IPS-20b (cell line): ENCODE measurements around the gene TGFBI.
"Not testable (repeated sequence)": the region's sequence is repeated elsewhere in the genome, so short reads cannot be mapped to it uniquely, and the experiment has no call there.

ENCODE experiments used
- H3K27ac ChIP-seq: one replicate; pipeline ENCODE4 v1.5.1; 2013; ENCODE audit warnings: low read length
- H3K27me3 ChIP-seq: 2 replicates; pipeline ENCODE4 v1.6.1; 2013; ENCODE audit warnings: mild to moderate bottlenecking, low read length, inconsistent platforms; ENCODE audit not compliant: insufficient read depth
- H3K36me3 ChIP-seq: 2 replicates; pipeline ENCODE4 v1.6.1; 2013; ENCODE audit warnings: low read depth, mild to moderate bottlenecking, inconsistent platforms, low read length, moderate library complexity; ENCODE audit not compliant: insufficient read depth
- H3K4me1 ChIP-seq: 2 replicates; pipeline ENCODE4 v1.6.1; 2013; ENCODE audit warnings: mild to moderate bottlenecking, control low read depth, inconsistent platforms, low read length, moderate library complexity; ENCODE audit not compliant: insufficient read depth
- H3K4me3 ChIP-seq: 2 replicates; pipeline ENCODE4 v1.5.1; 2013; ENCODE audit warnings: mild to moderate bottlenecking, low read length, inconsistent platforms
- H3K9ac ChIP-seq: 2 replicates; pipeline ENCODE4 v1.6.1; 2013; ENCODE audit warnings: low read depth, mild to moderate bottlenecking, inconsistent platforms, low read length, moderate library complexity
- H3K9me3 ChIP-seq: 2 replicates; pipeline ENCODE4 v1.6.1; 2013; ENCODE audit warnings: mild to moderate bottlenecking, low read depth, low read length, inconsistent platforms; ENCODE audit not compliant: insufficient read depth

Gene TGFBI

GRCh38 chr5:136040746-136041415 is 12.1 kb downstream of the TGFBI start:
- Histone ChIP-seq H3K4me3 (no peak overlapping the region), H3K9ac (no peak overlapping the region), H3K36me3 (no peaks in the 10 kb centered on the region), H3K9me3 (no peaks in the 10 kb centered on the region; the same call in 1 of the 2 replicates), H3K27me3 (peaks cover 10% of the 10 kb centered on the region), H3K27ac (no peak overlapping the region), H3K4me1 (no peaks in the 10 kb centered on the region)

DNA sequence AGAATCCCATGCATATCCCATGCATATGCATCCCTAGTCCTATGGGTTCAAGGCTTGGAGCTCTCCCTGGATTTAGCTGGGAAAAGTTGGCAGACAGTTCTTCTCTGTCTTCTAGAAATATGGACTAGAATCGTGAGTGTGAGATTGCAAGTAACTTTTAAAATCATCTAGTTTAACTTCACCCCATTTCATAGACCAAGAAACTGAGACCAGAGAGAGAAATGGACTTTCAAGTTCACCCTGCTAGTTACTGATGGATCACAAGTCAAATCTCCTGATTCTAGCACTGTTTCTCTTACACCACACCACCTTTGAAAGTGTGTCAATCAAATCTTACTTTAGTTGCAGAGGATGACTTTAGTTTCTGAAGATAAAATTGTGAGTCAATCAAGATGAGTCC is 13.4 kb downstream of the TGFBI start:
- no peak overlapping the region for H3K27ac ChIP-seq
- H3K36me3 ChIP-seq = no peaks in the 10 kb centered on the region
- H3K4me1 ChIP-seq = no peaks in the 10 kb centered on the region
- H3K9me3 ChIP-seq = no peaks in the 10 kb centered on the region; the same call in 1 of the 2 replicates
- no peak overlapping the region for H3K9ac ChIP-seq
- peaks cover 10% of the 10 kb centered on the region for H3K27me3 ChIP-seq
- no peak overlapping the region for H3K4me3 ChIP-seq

- no peaks in the 10 kb centered on the region for H3K4me1 ChIP-seq
- H3K4me3 ChIP-seq = no peak overlapping the region
- peaks cover 10% of the 10 kb centered on the region for H3K27me3 ChIP-seq
- H3K9ac ChIP-seq = no peak overlapping the region
- no peaks in the 10 kb centered on the region; the same call in 1 of the 2 replicates for H3K9me3 ChIP-seq
- no peak overlapping the region for H3K27ac ChIP-seq
- no peaks in the 10 kb centered on the region for H3K36me3 ChIP-seq
These were observed 13.9 kb downstream of the TGFBI start for GRCh38 chr5:136042665-136043121.

DNA sequence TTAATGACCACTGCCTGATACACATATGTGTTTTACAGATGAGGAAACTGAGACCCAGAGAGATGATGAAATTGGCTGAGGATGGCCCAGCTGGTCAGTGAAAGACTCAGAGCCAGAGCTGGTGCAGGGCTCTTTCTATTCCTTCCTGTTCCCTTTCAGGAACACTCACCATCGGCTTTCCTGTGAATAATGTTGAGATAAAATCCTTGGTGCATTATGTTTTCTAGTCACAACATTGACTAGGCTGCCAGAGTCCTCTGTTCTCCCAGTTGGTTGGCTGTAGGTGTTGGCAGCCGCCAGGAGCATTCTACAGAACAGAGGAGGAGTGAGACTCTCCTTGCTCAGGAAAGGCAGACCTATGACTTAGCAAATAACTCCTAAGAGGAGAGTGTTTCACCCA is 14.8 kb downstream of the TGFBI start:
- no peaks in the 10 kb centered on the region for H3K36me3 ChIP-seq
- peaks cover 10% of the 10 kb centered on the region for H3K27me3 ChIP-seq
- no peak overlapping the region for H3K27ac ChIP-seq
- no peaks in the 10 kb centered on the region for H3K4me1 ChIP-seq
- H3K9me3 ChIP-seq = no peaks in the 10 kb centered on the region; the same call in 1 of the 2 replicates
- no peak overlapping the region for H3K9ac ChIP-seq
- no peak overlapping the region for H3K4me3 ChIP-seq

DNA sequence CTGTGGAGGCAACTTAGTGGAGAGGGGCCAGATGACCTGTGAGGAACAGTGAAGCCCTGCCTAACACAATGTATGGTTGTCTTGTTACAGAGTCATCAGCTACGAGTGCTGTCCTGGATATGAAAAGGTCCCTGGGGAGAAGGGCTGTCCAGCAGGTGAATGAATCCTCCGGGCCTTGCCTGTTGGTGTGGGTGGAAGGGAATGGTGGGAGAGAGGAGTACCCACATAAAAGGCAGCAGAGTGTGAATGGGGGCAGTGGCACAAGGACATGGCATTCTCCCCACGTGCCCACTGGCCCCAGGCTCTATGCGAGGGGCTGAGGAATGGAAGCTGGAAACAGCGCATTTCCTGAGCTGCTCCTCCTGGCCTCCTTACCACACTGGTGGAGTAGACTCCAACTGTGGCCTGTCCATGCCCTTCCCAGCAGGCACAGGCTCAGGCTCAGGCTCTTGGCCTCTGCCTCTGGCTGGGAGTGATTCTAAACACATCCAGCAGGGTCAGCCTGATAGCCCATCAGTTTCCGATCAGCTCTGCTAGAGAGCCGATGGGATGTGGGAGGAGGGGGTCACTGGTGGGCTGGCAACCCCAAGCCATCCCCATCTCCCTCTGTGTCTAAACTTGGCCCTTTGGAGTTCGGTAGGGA is 15.3 kb downstream of the TGFBI start:
- Histone ChIP-seq H3K36me3 (no peaks in the 10 kb centered on the region), H3K4me3 (no peak overlapping the region), H3K4me1 (no peaks in the 10 kb centered on the region), H3K9me3 (no peaks in the 10 kb centered on the region), H3K27ac (no peak overlapping the region), H3K27me3 (peaks cover 10% of the 10 kb centered on the region), H3K9ac (no peak overlapping the region)

GRCh38 chr5:136045026-136045425 is 16.2 kb downstream of the TGFBI start:
- H3K4me1 ChIP-seq, H3K4me3 ChIP-seq, H3K9ac ChIP-seq, H3K9me3 ChIP-seq, H3K27me3 ChIP-seq, H3K36me3 ChIP-seq, H3K27ac ChIP-seq: not testable (repeated sequence)

- no peak overlapping the region for H3K27ac ChIP-seq
These were observed 17.5 kb downstream of the TGFBI start for GRCh38 chr5:136046246-136046645.

DNA sequence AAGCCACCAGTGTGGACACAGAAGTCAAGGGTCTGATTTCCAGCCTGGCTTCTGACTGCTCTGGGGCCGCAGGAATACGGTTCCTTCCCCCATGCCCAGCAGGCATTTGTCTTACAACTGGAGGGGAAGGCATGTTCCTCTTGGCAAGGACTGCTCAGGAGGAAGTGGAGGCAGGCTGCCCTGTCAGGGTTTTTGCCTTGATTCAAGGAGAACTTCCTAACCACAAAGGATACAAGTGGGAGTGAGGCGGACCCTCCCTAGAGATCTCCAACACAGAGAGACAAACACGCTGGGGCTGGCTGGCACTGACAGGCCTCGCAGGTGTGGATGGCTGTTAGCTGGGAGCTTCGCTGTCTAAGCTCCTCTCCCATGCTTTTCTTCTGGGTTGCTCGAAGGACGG is 19.1 kb downstream of the TGFBI start:
- Histone ChIP-seq H3K4me1 (no peaks in the 10 kb centered on the region), H3K27me3 (no peaks in the 10 kb centered on the region), H3K4me3 (no peak overlapping the region), H3K9me3 (no peaks in the 10 kb centered on the region), H3K9ac (no peak overlapping the region), H3K36me3 (no peaks in the 10 kb centered on the region), H3K27ac (no peak overlapping the region)

More at GRCh38 chr5:136046246-136046645, 17.5 kb downstream of the TGFBI start:
- no peaks in the 10 kb centered on the region for H3K4me1 ChIP-seq
- H3K9me3 ChIP-seq = no peaks in the 10 kb centered on the region
- no peak overlapping the region for H3K9ac ChIP-seq
- peaks cover 4% of the 10 kb centered on the region for H3K27me3 ChIP-seq
- no peak overlapping the region for H3K4me3 ChIP-seq
- H3K36me3 ChIP-seq = no peaks in the 10 kb centered on the region

DNA sequence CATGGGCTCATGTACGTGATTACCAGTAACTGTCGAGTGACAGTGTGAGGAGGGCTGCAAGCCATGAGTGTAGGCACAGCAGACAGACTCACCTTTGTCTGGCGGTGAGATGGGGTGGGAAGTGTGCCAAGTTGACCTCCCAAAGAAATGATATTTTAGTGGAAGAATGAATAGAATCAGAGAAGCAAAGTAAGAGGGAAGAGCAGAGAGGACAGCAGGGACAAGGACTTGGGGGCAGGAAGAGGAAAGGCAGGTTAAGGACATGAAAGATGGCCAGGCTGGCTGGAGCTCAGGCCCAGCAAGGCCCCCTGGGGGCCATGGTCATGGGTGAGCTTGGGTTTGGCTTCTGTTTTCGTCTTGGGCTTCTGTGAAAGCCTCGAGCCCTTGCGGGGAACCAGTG is 20.2 kb downstream of the TGFBI start:
- H3K4me1 ChIP-seq = no peaks in the 10 kb centered on the region; the same call in 1 of the 2 replicates
- no peak overlapping the region for H3K9ac ChIP-seq
- H3K27ac ChIP-seq = no peak overlapping the region
- H3K4me3 ChIP-seq = no peak overlapping the region
- H3K27me3 ChIP-seq = no peaks in the 10 kb centered on the region
- H3K36me3 ChIP-seq = no peaks in the 10 kb centered on the region
- no peaks in the 10 kb centered on the region for H3K9me3 ChIP-seq

GRCh38 chr5:136051486-136052220 is 22.9 kb downstream of the TGFBI start:
- H3K36me3 ChIP-seq = no peaks in the 10 kb centered on the region
- no peak overlapping the region for H3K9ac ChIP-seq
- no peaks in the 10 kb centered on the region; the same call in 1 of the 2 replicates for H3K4me1 ChIP-seq
- H3K4me3 ChIP-seq = no peak overlapping the region
- no peak overlapping the region for H3K27ac ChIP-seq
- no peaks in the 10 kb centered on the region for H3K27me3 ChIP-seq
- H3K9me3 ChIP-seq = no peaks in the 10 kb centered on the region

DNA sequence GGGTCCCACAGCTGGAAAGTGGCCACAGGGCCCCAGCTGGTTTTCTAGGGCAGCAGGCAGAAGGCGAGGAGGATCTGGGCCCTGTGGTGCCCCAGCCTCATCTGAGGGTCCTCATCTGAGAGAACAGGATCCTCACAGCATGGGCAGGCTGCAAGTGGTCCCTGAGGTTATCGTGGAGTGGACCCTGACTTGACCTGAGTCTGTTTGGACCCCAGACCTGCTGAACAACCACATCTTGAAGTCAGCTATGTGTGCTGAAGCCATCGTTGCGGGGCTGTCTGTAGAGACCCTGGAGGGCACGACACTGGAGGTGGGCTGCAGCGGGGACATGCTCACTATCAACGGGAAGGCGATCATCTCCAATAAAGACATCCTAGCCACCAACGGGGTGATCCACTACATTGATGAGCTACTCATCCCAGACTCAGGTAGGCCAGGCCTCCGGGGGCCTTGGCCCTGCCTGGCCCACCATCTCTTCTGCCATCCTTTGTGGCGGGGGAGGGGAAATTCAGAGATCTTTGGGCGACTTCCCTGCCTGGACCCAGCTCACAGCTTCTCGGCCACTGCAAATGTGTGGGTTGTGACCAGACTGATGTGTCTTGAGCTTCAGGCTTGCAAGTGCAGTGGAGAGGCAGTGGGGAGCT is 24.0 kb downstream of the TGFBI start:
- H3K27ac ChIP-seq = no peak overlapping the region
- no peak overlapping the region for H3K9ac ChIP-seq
- H3K9me3 ChIP-seq = no peaks in the 10 kb centered on the region
- H3K36me3 ChIP-seq = no peaks in the 10 kb centered on the region
- H3K4me3 ChIP-seq = no peak overlapping the region
- H3K27me3 ChIP-seq = no peaks in the 10 kb centered on the region
- H3K4me1 ChIP-seq = peaks cover 4% of the 10 kb centered on the region
